ENCODE data around the gene GABRB3.

The GABRB3 gene

DNA sequence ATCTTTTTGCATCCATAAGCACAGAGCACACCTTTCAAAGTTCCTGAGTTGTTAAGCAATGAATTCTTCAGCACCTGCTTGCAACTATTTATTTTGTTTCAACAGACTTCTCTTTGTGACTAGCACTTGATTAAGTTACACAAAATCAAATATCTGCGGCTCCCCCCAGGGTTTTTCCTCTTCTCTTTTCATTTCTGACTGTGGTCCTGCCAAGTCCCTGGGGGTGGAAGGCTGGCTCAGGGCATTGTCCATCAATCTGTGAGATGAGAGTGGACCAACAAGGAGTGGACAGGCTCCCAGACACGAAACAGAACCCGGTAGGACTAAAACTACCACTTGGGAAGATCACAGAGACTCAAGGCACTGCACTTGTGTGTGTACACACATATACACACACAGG is 96.8 kb downstream of the GABRB3 start:
- DNase-seq (ENCODE audit: low spot score): no peak

DNA sequence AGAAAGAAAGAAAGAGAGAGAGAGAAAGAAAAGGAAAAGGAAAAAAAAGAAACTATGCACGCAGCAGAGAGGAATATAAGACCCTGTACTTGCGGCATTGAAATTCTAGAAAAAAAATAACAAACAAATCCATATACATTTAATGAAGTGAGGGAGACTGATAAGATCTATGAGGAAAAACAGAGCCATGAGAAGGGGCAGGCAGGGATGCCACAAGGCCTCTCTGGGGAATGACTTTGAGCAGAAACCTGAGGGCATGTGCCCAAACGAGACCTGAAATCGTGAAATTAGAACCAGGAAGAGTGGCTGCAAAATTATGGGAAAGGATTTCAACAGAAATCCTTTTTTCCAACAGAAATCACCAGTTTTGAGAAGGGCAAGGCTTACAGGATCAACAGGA is 98.4 kb downstream of the GABRB3 start:
- no peak for DNase-seq (ENCODE audit: low spot score)

DNA sequence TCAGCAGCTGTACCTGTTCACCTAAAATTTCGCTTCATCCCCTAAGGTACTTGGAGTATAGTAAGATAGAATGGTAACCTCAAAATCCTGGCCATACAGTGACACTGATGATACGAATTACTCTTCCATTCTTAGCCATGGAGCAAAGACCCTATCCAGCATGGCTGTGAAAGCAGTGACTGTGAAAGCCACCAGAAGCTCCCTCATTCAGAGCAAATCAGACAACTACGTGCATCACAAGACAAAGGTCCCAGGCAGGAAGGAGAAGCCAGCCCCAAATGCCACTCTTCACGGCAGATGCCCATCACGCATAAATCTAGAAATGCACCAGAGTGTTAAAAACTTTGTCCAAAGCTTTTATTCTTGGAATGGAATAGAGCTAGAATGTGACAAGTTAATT is 99.4 kb downstream of the GABRB3 start:
- no peak for DNase-seq (ENCODE audit: low spot score)

DNA sequence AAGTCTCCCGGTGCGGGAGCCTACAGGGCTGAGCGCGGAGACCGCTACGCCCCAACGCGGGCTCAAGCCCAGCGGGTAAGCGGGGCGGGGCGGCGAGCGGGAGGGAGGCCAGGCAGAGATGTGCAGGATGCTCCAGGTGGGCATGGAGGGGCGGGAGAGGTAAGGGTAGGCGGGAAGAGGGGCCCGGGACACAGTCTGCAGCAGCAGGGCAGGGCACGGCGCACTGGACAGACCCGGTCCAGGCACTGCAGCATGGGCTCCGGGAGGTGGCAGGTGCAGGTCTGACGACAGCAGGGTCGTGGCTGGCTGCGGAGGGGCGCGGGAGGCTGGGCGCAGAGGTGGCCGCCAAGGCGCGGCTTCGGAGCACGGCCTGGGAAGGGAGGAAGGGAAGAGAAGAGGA is 102.8 kb downstream of the GABRB3 start:
- DNase-seq (ENCODE audit: low spot score): no peak

DNA sequence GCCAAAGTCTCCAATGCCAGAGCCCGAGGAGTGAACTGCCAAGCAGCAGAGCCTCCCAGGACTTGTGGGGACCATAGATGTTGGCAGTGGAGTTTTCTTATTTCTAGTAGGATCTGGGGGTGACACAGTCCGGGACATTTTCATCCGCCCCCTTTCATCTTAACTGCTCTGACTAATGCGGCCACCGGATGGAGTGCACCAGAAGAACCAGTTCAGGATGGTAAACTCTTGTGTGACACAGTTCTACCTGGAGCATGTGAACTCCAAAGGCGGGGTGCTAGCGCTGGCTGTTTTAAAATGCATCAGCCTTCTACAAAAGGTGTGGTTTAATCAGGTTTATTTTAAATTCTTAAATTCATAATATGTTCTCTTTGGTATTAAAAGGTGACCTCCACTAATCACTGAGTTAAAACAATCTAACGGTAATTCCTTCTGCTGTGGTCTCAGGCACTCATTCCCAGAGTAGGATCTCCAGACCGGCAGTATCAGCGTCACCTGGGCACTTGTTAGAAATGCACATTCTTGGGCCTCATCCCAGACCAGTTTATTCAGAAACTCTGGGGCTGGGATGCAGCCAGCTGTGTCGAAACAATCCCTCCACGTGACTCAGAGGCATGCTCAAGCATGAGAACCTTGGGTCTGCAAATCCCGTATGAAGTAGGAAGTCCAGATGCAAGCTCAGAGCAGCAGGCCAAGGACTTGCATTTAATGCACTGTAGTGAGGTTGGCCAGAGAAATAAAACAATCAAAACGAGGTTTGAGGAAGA is 105.5 kb downstream of the GABRB3 start:
- no peak for DNase-seq (ENCODE audit: low spot score)

DNA sequence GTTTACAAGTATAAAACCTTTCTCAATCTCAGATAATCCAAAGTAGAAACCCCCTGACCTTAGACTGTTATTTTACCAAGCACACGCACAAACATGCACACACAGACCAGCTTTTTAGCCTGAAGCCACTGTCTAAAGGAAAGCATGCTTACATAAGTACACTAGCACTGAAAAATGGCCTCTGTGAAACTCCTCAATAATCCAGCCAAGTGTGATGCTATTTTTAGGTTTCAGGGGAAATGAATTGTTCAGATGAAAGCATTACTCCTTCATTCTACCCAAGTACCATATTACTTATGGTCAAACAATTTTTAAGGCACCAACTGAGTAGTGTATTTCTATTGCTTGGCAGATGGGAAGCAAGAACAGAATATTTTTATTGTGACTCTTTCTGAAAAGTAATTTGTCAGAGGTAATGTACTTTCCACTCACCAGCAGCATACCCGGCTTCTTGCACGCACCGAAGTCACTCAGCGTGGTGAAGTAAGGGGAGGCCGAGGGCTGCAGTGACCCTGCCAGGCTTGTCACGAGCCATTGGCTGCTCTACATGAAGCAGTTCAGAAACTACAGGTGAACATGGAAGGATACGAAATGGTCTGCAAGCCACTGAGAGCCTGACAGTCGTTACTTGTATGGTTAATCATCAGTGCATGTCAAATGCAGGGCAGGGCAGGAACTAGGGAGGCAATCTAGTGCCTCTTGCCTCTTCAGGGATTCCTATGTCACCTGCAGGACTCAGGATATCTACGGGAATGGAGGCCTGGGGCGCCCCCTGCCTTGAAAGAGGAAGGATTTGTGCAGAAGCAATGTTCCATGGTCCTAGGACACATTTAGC is 106.7 kb downstream of the GABRB3 start:
- no peak for DNase-seq (ENCODE audit: low spot score)

DNA sequence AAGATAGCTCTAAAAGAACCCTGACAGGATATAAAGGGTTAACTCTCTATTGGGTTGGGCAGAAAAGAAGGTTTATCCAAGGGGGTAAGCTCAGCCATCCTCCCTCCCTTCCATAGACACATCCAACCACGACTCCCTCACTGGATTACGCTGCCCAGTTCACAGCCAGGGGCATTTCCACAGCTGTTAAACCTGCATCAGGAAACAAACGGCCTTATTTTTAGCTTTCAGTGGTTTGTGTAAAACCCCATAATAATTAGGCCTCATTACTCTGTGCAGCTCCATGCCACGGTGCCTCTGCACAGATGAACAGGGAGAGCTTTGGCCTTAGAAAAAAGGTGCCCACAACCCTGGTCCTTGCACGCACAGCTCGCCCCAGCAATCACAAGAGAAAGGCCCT is 110.6 kb downstream of the GABRB3 start:
- DNase-seq (ENCODE audit: low spot score): no peak

DNA sequence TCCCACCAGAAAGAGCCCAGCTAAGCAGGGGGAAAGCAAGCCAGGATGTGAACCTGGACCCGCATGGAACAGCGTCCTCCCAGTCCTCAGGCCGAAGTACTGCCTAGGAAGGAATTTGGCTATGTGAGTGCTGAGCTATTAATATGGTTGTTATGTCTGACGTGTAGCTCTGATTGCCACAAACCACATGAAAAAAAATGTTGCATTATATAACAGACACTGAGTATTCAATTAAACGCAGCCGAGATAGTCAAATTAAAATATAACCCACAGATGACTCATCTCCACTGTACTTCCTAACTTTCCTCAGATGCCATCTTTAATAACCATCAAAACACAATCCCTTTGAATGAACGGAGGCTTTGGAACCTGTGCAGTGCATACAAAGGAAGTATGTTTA is 111.1 kb downstream of the GABRB3 start:
- DNase-seq (ENCODE audit: low spot score): no peak

DNA sequence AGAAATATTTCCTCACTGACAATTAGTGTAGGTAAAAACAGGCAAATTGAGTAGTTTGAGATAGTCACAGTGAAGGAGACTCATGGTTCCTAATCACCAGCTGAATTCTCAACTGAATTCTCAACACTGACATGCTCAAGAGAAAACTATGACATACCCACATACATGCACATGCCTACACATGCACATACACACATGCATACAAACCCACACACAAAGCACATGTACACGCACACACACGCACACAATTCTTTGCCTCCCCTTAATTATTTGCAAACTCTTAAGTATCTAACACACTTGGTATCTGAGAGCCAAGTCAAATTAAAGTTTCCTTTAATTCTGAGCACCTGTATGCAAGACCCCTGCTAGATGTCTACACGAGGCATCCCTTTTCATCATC is 111.8 kb downstream of the GABRB3 start:
- no peak for DNase-seq (ENCODE audit: low spot score)

DNA sequence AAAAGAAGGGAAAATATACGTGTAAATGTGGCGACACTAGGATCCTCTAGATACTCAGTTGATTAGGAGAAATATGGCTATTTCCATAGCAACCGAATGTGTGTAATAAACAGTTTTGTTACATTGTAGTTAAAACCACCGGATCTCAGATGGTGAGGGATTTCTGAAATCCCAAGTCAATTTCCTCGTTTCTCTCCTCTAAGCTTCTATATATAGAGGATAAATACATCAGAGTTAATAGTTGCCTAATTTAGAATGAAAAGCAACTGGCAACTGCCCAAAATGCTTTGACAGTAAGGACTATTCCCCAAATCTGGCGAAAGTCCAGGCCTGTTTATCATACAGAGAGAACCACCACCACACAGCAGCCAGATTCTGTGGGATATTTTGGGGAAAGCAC is 112.6 kb downstream of the GABRB3 start:
- DNase-seq (ENCODE audit: low spot score): no peak

DNA sequence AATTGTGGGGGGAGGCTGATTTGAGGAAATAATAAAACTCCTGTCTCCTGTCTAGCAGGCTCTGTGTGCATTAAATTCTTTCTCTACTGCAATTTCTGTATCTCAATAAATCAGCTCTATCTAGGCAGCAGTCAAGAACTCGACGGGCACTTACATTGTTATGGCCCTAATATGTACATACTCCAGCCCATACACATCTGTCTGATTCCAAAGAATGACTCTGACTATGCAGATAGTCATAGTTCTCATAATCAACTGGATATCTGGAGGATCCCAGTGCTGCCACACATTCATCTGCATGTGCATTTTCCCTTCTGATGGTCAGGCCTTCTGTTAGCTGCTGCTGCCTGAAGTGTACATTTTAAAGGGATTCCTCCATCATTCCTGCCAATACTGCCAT is 114.6 kb downstream of the GABRB3 start:
- DNase-seq (ENCODE audit: low spot score): no peak

DNA sequence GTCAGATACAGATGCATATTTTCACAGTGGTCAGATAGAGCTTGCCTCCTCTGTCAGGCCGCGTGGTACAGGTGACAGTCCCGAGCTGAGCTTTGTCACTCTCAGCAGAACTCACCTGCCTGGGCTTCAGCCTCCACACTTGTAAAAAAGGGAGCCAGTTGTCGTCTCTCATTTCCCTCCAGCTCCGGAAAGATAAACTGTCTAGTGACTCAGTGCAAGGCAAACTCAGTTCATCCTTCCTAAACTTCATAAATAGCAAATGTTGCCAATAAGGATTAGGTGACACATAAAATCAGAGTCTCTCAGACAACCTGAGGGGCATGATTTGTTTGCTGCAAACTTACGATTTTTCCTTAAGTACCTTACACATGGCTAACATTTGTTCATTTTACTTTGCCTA is 116.8 kb downstream of the GABRB3 start:
- DNase-seq (ENCODE audit: low spot score): no peak

DNA sequence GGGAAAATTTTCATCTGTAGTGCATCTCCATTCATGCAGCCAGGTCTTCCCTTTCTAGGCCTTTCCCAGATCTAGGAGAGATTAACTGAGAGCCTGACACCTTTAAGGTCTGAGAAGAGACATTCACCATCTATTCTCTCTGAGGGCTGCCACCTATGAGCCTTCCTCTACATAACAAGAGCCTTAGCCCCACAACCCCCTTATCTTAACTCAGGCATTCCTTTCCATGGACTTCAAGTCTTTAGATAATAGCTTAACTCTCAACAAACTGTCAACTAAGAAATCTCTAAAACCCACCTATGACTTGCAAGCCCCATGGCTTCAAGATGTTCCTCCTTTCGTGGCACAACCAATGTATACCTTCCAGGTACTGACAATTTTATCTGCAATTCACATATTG is 121.0 kb downstream of the GABRB3 start:
- DNase-seq (ENCODE audit: low spot score): no peak

DNA sequence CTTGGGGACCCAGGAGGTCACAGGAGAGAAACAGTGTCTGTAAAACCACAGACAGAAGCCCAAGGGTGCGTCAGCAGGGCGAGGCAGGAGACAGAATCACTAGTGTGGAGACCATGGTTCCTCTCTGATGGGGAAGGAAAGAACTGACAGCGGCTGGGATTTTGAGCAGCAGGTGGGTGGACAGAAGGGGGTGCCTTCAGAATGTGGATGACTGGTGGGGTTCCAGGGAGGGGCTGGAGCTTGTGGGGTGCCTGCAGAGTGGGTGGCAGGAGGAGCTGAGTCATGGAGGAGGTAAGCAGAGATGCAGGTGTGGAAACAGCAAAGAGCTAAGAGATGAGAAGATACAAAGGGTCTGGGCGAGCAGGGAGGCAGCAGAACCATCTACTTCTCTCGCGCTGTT is 124.2 kb downstream of the GABRB3 start:
- no peak for DNase-seq (ENCODE audit: low spot score)

DNA sequence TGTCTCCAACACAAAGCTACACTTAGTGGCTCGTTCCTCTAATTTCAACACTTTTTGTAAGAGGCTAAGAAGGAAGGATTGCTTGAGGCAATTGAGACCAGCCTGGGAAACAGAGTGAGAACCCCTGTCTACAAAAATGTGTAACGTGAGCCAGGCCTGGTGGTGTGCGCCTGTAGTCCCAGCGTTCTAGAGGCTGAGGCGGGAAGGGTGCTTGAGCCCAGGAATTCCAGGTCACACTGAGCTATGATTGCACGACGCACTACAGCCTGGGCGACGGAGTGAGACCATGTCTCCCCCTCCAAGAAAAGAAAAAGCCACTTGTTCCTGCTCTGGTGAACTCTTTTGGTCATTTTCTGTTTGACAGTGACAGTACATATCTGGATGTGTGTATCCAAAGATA is 127.9 kb downstream of the GABRB3 start:
- DNase-seq (ENCODE audit: low spot score): no peak

DNA sequence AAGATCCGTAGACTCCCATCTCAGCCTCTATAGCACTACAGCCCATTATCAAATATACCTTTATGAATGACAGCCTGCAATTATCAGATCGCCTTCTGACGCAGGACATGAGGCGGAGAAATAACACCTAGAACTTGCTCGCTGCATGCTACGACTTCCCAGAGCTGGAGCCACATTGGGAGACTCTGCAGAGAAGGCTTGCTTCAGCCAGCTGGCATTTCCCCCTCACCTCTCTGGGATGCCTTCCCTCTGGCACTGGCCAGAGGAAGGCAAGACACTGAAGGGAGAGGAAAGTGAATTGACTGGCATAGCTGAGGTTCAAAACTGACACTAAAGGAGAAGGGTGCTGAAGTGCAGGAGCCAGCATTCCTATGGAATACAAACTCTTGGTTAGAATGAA is 131.7 kb downstream of the GABRB3 start:
- DNase-seq (ENCODE audit: low spot score): no peak

DNA sequence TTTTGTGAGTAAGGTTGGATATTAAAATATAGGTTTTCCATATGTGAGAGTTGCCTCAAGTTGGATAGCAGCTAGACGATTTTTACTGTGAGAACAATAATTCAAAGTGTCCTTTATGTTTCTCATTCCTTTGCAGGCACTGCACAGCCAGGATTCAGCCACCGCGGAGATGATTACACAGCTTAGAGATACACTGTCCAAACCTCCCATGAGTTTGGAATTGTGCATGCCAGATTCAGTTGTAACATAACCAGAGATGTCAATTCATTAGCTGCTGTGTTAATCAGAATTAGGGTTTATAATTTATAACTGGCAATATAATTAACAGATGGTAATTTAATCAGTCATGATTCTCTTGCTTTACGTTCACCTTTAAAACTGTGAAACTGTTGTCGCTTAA is 132.3 kb downstream of the GABRB3 start:
- no peak for DNase-seq (ENCODE audit: low spot score)

DNA sequence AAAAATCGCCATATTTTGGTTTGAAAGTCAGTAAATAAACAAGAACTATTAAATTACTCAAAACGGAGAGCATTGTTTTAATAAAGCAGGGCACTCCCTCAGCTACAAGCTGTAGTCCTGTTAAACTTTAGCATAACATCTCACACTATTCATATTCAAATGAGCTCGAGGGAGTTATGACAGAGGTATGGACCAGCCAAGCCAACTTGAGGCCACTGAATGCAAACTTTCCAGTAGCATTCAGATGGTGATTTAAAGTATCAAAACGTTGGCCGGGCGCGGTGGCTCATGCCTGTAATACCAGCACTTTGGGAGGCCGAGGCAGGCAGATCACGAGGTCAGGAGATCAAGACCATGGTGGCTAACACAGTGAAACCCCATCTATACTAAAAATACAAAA is 132.9 kb downstream of the GABRB3 start:
- no peak for DNase-seq (ENCODE audit: low spot score)

DNA sequence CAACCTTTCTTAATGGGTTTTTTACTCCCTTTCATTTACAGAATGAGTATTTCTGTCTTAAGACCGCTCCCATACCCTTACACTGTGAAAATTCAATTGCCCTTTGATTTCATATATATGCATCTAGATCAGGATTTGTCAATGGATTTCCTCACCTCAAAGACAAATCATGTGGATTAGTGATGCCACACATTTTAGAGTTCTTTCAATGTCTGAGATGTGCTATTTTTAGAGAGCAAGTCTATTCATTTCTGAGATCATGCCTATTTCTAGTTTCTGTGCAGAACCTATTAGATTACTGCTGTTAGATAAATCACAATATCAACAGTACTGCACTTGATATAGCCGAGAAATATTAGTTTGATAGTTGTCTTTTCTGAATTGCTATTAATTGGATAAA is 137.3 kb downstream of the GABRB3 start:
- DNase-seq (ENCODE audit: low spot score): no peak

DNA sequence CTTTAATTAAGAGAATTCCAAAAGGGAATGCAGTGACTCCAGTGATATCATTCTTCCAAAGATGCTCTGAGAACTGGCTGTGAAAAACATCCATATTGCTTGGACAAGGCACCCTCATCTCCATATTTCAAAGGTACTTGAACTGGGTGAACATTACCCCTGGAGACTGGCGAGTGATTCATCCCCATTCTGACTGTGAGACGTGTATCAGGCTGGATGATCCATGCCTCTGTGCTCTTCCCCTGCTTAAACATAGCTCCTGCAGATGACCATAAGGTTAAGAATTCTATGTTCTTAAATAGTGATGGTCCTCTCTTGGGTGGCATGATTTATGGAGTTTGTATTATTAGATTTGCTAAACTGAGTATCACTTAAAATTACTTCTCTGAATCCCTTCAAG is 137.8 kb downstream of the GABRB3 start:
- DNase-seq (ENCODE audit: low spot score): no peak

DNA sequence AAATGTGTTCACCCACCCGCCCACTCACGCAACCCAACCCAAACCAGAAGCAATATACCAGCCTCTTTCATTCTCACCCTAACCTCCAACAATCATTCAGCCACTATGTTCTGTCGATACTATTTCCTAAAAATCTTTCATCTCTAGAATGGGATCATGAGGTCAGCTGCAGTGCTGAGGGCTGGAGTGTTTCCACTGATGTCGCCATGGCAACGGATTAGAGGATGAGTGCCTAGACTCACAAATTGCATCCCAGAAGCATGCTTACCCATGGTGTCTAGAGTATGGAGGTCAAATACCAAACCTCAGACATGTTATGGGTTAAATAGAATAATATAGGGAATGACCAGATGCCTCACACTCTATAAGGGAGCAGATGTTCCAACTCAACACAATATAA is 138.5 kb downstream of the GABRB3 start:
- peak; percentile 57 for DNase-seq (ENCODE audit: low spot score)

DNA sequence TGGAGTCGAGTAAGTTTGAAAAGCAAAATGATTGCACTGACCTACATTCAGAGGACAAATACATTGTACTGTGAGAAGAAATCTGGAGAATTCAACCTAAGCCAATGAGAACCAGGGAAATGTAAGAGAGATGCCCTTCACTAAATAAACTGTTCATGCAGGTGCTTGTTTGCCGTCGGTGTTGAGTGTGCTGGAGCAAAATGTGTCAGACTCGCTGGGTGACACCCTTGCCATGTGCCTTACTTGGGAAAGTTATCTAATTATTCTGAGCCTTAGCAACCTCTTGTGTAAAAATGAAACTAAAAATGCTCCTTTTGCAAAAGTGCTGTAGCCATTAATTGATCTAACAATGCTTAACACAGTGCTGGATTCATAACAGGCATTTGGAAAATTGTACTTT is 140.4 kb downstream of the GABRB3 start:
- no peak for DNase-seq (ENCODE audit: low spot score)

DNA sequence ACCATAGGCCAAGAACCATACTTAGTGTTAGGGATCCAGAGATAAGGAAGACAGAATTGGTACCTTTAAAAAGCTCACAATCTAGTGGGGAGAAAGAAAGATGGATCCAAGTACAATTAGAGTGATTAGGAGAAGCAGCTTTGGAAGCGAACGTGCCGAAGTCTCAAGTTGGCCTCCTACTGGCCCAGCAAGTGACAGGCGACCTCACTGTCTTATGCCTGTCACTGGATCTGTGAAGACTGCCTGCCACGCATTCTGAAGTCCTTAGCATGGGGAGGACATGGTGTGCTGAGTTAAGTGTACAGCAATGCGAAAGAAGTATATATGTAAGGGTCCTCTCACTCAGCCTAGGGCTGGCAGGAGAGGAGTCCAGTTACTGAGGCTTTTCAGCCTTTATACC is 141.0 kb downstream of the GABRB3 start:
- DNase-seq (ENCODE audit: low spot score): no peak

DNA sequence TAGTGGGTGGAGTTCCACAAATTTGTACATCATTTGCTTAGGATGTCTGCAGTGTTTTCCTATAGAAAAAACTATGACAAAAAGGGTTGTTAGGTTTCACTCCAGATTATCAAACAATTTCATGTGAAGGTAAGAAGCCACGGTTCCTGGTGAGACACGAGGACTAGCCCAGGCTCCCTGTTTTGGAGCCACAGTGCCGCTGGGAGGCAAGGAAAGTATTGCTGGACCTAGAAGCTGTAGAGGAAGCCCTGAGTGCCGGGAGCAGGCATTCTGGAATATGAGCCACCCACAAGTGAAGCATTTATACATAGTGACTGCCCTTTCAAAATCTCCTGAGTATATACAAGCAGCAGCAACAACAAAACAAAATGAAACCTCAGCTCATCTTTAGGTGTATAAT is 142.0 kb downstream of the GABRB3 start:
- no peak for DNase-seq (ENCODE audit: low spot score)

All from D341Med (cell line).